H1 (cell line): ENCODE measurements around the gene MAP3K15. TPM values are rescaled to one million over a fixed set of nuclear protein-coding genes. Genes with fewer than 3 reads are reported as not detected.

Experiments used
- CTCF ChIA-PET: fragments of 300-600 bp; sonication (Branson Sonifier 250); formaldehyde crosslinking; loops from one replicate; lab custom pipeline; 2021; ENCODE audit not compliant: partially characterized antibody; lab: Charles Lee
- POLR2A ChIA-PET: fragments of 300-600 bp; sonication (Branson Sonifier 250); formaldehyde crosslinking; loops from one replicate; lab custom pipeline; 2021; ENCODE audit warnings: inconsistent platforms; ENCODE audit not compliant: partially characterized antibody; lab: Charles Lee
- DNase-seq, 2 experiments: peaks; one replicate each; pipeline versions ENCODE4 v3.0.0 to v3.0.0-alpha.2; 2010 to 2022; ENCODE audit warnings: low spot score in 2 of 2, low read depth in 1 of 2, mixed read lengths in 1 of 2
- FAIRE-seq: peaks from 2 replicates; lab custom pipeline; 2011; peaks lifted over from hg19 to GRCh38; lab: Jason Lieb, UNC
- H2AFZ ChIP-seq: 2 replicates; pipeline ENCODE4 v1.8.1; 2012; ENCODE audit warnings: low read length, inconsistent platforms
- H2AK5ac ChIP-seq: 2 replicates; pipeline ENCODE4 v1.6.1; 2013; ENCODE audit warnings: low read depth, low read length
- H2BK120ac ChIP-seq: replicated peaks from 2 replicates; pipeline ENCODE3; 2013; ENCODE audit warnings: low read depth, low read length, inconsistent platforms
- H2BK12ac ChIP-seq: 2 replicates; pipeline ENCODE4 v1.6.1; 2013; ENCODE audit warnings: low read depth, low read length
- H2BK15ac ChIP-seq: 2 replicates; pipeline ENCODE4 v1.6.1; 2013; ENCODE audit warnings: low read length
- H2BK20ac ChIP-seq: 2 replicates; pipeline ENCODE4 v1.6.1; 2013; ENCODE audit warnings: low read length
- H2BK5ac ChIP-seq: 2 replicates; pipeline ENCODE4 v1.6.1; 2013; ENCODE audit warnings: low read depth, low read length
- H3K14ac ChIP-seq: 2 replicates; pipeline ENCODE4 v1.6.1; 2013; ENCODE audit warnings: inconsistent platforms; ENCODE audit not compliant: insufficient read length
- H3K18ac ChIP-seq: 2 replicates; pipeline ENCODE4 v1.6.1; 2013; ENCODE audit warnings: low read length; ENCODE audit errors: extremely low read depth
- H3K23ac ChIP-seq: 2 replicates; pipeline ENCODE4 v1.6.1; 2013; ENCODE audit warnings: inconsistent platforms; ENCODE audit not compliant: insufficient read length
- H3K23me2 ChIP-seq: 2 replicates; pipeline ENCODE4 v1.6.1; 2013; ENCODE audit warnings: low read depth, low read length
- H3K27ac ChIP-seq: 2 replicates; pipeline ENCODE4 v1.6.1; 2011; ENCODE audit warnings: low read depth, low read length, inconsistent platforms
- H3K27me3 ChIP-seq, 4 experiments: replicated peaks in 1 of 4; 1 replicate in 1 of 4; 2 replicates in 3 of 4; pipeline versions ENCODE4 v1.6.1 to v1.8.1; 2011 to 2013; ENCODE audit warnings: low read length in 3 of 4, mild to moderate bottlenecking in 3 of 4, inconsistent platforms in 2 of 4, mixed read lengths in 2 of 4, moderate library complexity in 1 of 4; ENCODE audit not compliant: control insufficient read depth in 3 of 4, insufficient read depth in 3 of 4; ENCODE audit errors: extremely low read depth in 1 of 4
- H3K36me3 ChIP-seq, 4 experiments: 2 replicates each; pipeline versions ENCODE4 v1.6.1 to v1.8.1; 2011 to 2013; ENCODE audit warnings: mild to moderate bottlenecking in 4 of 4, low read length in 3 of 4, moderate library complexity in 2 of 4, control low read depth in 1 of 4, inconsistent platforms in 1 of 4; ENCODE audit not compliant: insufficient read depth in 4 of 4, control insufficient read depth in 2 of 4
- H3K4ac ChIP-seq: replicated peaks from 2 replicates; pipeline ENCODE3; 2013; ENCODE audit warnings: low read length, low read depth, mixed read lengths, inconsistent platforms; ENCODE audit not compliant: insufficient read length
- H3K4me1 ChIP-seq, 4 experiments: replicated peaks in 1 of 4; 1 replicate in 1 of 4; 2 replicates in 3 of 4; pipeline versions ENCODE4 v1.6.1 to v1.8.1; 2011 to 2013; ENCODE audit warnings: low read length in 3 of 4, inconsistent platforms in 2 of 4, mixed read lengths in 1 of 4; ENCODE audit not compliant: insufficient read depth in 4 of 4, control insufficient read depth in 3 of 4
- H3K4me2 ChIP-seq, 2 experiments: 2 replicates each; pipeline versions ENCODE4 v1.6.1 to v1.8.1; 2011 to 2013; ENCODE audit warnings: low read depth in 2 of 2, low read length in 2 of 2, control low read depth in 1 of 2, inconsistent platforms in 1 of 2, mild to moderate bottlenecking in 1 of 2; ENCODE audit not compliant: insufficient read depth in 1 of 2
- H3K4me3 ChIP-seq, 4 experiments: fragments of 200-600, 300-600 bp in 1 of 4; sonication (generic), shearing (Covaris generic), sonication (Bioruptor Twin) in 1 of 4; 2 replicates each; pipeline versions ENCODE4 v1.5.1 to v1.8.1; 2011 to 2016; ENCODE audit warnings: low read length in 4 of 4, low read depth in 3 of 4, control low read depth in 2 of 4, inconsistent platforms in 2 of 4, mild to moderate bottlenecking in 2 of 4, mixed read lengths in 1 of 4, moderate library complexity in 1 of 4; ENCODE audit not compliant: insufficient read depth in 2 of 4; ENCODE audit errors: extremely low read depth in 1 of 4
- H3K56ac ChIP-seq: replicated peaks from 2 replicates; pipeline ENCODE3; 2013; ENCODE audit warnings: low read depth, mild to moderate bottlenecking, mixed read lengths, low read length, inconsistent platforms; ENCODE audit not compliant: insufficient read length
- H3K79me1 ChIP-seq: 2 replicates; pipeline ENCODE4 v1.6.1; 2013; ENCODE audit warnings: low read depth, low read length, control low read depth
- H3K79me2 ChIP-seq, 2 experiments: 2 replicates each; pipeline versions ENCODE4 v1.6.1 to v1.8.1; 2012 to 2013; ENCODE audit warnings: low read length in 2 of 2, mild to moderate bottlenecking in 2 of 2, inconsistent platforms in 1 of 2; ENCODE audit not compliant: insufficient read depth in 2 of 2, control insufficient read depth in 1 of 2
- H3K9ac ChIP-seq, 4 experiments: replicated peaks in 1 of 4; 1 replicate in 1 of 4; 2 replicates in 3 of 4; pipeline versions ENCODE4 v1.6.1 to v1.8.1; 2011 to 2013; ENCODE audit warnings: low read depth in 3 of 4, low read length in 3 of 4, control low read depth in 2 of 4, mild to moderate bottlenecking in 2 of 4, moderate library complexity in 2 of 4, inconsistent platforms in 1 of 4; ENCODE audit errors: extremely low read depth in 1 of 4
- H3K9me3 ChIP-seq, 2 experiments: 2 replicates each; pipeline versions ENCODE4 v1.6.1 to v1.8.1; 2012 to 2013; ENCODE audit warnings: mild to moderate bottlenecking in 2 of 2, moderate library complexity in 2 of 2, control low read depth in 1 of 2, inconsistent platforms in 1 of 2, low read depth in 1 of 2, low read length in 1 of 2, mixed read lengths in 1 of 2; ENCODE audit not compliant: insufficient read depth in 2 of 2
- H4K20me1 ChIP-seq, 2 experiments: replicated peaks in 1 of 2; 2 replicates each; pipeline versions ENCODE3 to v1.8.1; 2011 to 2013; ENCODE audit warnings: inconsistent platforms in 2 of 2, low read length in 2 of 2, mild to moderate bottlenecking in 1 of 2; ENCODE audit not compliant: insufficient read depth in 2 of 2, control insufficient read depth in 1 of 2
- H4K5ac ChIP-seq: 2 replicates; pipeline ENCODE4 v1.6.1; 2013; ENCODE audit warnings: low read length, low read depth, mixed read lengths, inconsistent platforms; ENCODE audit not compliant: insufficient read length
- H4K8ac ChIP-seq: 2 replicates; pipeline ENCODE4 v1.8.0; 2013; ENCODE audit warnings: mild to moderate bottlenecking, moderate library complexity, low read length, inconsistent platforms; ENCODE audit not compliant: insufficient read depth; ENCODE audit errors: extremely low read depth
- H4K91ac ChIP-seq: replicated peaks from 2 replicates; pipeline ENCODE3; 2013; ENCODE audit warnings: low read length, mixed read lengths, inconsistent platforms; ENCODE audit not compliant: insufficient read length
- ASH2L ChIP-seq: fragments of 200-600, 300-600 bp; sonication (generic); IDR thresholded peaks from one replicate; pipeline ENCODE4 v1.7.1; 2017; ENCODE audit warnings: low read length
- BACH1 ChIP-seq: IDR thresholded peaks from 2 replicates; pipeline ENCODE4 v1.6.1; 2012; ENCODE audit warnings: low read length, improper control_type of control experiment
- E2F6 ChIP-seq: IDR thresholded peaks from 2 replicates; pipeline ENCODE4 v1.6.1; 2012; ENCODE audit warnings: inconsistent platforms
- EZH2 ChIP-seq: fragments of 200-600 bp; sonication (generic); IDR thresholded peaks from 2 replicates; pipeline ENCODE4 v1.7.1; 2012; ENCODE audit warnings: low read depth, mild to moderate bottlenecking, moderate library complexity, low read length, inconsistent platforms; ENCODE audit not compliant: severe bottlenecking
- FOSL1 ChIP-seq: IDR thresholded peaks from 2 replicates; pipeline ENCODE4 v1.6.1; 2011; ENCODE audit warnings: mild to moderate bottlenecking, low read depth, low read length, moderate library complexity; ENCODE audit not compliant: insufficient read depth
- GABPA ChIP-seq: IDR thresholded peaks from 2 replicates; pipeline ENCODE4 v1.6.1; 2011; ENCODE audit warnings: mild to moderate bottlenecking, low read length, moderate library complexity, borderline replicate concordance; ENCODE audit not compliant: insufficient read depth
- HDAC2 ChIP-seq, 2 experiments: fragments of 300-600 bp in 1 of 2; sonication (generic) in 1 of 2; IDR thresholded peaks; 2 replicates each; pipeline ENCODE4 v1.6.1; 2011 to 2012; ENCODE audit warnings: low read depth in 2 of 2, low read length in 2 of 2, mild to moderate bottlenecking in 2 of 2, moderate library complexity in 2 of 2, borderline replicate concordance in 1 of 2, inconsistent platforms in 1 of 2
- HDAC6 ChIP-seq: IDR thresholded peaks from one replicate; pipeline ENCODE4 v1.7.1; 2012; ENCODE audit warnings: low read depth, mild to moderate bottlenecking, inconsistent platforms, low read length, moderate library complexity
- NANOG ChIP-seq: IDR thresholded peaks from 2 replicates; pipeline ENCODE4 v1.6.1; 2011; ENCODE audit warnings: low read length, low read depth, mild to moderate bottlenecking, inconsistent platforms; ENCODE audit not compliant: insufficient read depth, poor library complexity, severe bottlenecking
- TAF1 ChIP-seq: IDR thresholded peaks from 2 replicates; pipeline ENCODE4 v1.6.1; 2011; ENCODE audit warnings: mild to moderate bottlenecking, low read depth, low read length
- ZNF274 ChIP-seq: IDR thresholded peaks from 2 replicates; pipeline ENCODE4 v1.7.0; 2012; ENCODE audit warnings: low read length, borderline replicate concordance; ENCODE audit errors: extremely low read depth
- WGBS, 2 experiments: shearing (Covaris generic) in 1 of 2; methylation state at CpG; one replicate each; pipeline versions ENCODE4 v1.1.6 to v1.1.7; 2013 to 2015; ENCODE audit warnings: low lambda C conversion rate in 2 of 2, mixed read lengths in 2 of 2, inconsistent platforms in 1 of 2, low coverage in 1 of 2, missing lambda C conversion rate in 1 of 2; ENCODE audit not compliant: insufficient replicate concordance in 2 of 2, insufficient coverage in 1 of 2, insufficient read length in 1 of 2; ENCODE audit errors: extremely low coverage in 1 of 2, missing lambda C conversion rate in 1 of 2; 5-methylcytosine and 5-hydroxymethylcytosine counted together
- polyA plus RNA-seq, 7 experiments: library from polyadenylated mRNA; depleted of rRNA in 3 of 7; stranded (reverse) in 5 of 7; unstranded in 2 of 7; fragments of >200 nt in 5 of 7; fragments of 200-250 nt in 2 of 7; gene quantifications; 1 replicate in 5 of 7; 2 replicates in 1 of 7; 4 replicates in 1 of 7; pipeline versions ENCODE4 v1.2.1 to v1.2.3, GENCODE V29; 2011 to 2013; ENCODE audit warnings: missing spikeins in 2 of 7, mixed read lengths in 2 of 7
- total RNA-seq: library from RNA; stranded (reverse); fragmentation: NEBNext Ultra II Directional; extraction: Animal tissue kit (Norgen Biotek cat#: 25700); gene quantifications from 2 replicates; pipeline ENCODE4 v1.2.1, GENCODE V29; 2021

Gene MAP3K15
- total and polyA plus RNA-seq, 2 of the 8 experiments (the other 6 are each of a cell fraction or from before 2014, with no cell fraction given): 1.8 to 2.4 TPM

GRCh38 chrX:19343085-19343534 is 172.2 kb downstream of the MAP3K15 start:
- Histone ChIP-seq H3K79me2 (peaks cover 4 to 38% of the 10 kb centered on the region in 2 experiments; a peak in 3 of 4 replicates), H3K23me2 (peaks cover 2% of the 10 kb centered on the region; the same call in 1 of the 2 replicates), H4K8ac (no peak overlapping the region), H2BK20ac (no peak overlapping the region), H2BK12ac (no peak overlapping the region), H3K27me3 (no peaks in the 10 kb centered on the region), H3K18ac (no peak overlapping the region), H3K36me3 (no peaks in the 10 kb centered on the region), H3K4me2 (peak overlapping the region; percentile 72 to 86), H3K9me3 (no peaks in the 10 kb centered on the region), H3K56ac (no peak overlapping the region), H3K4me1 (peaks cover 0 to 3% (median 0%) of the 10 kb centered on the region in 4 experiments; a peak in 2 of 7 replicates), H2BK5ac (no peak overlapping the region), H2BK15ac (no peak overlapping the region), H4K91ac (no peak overlapping the region), H3K79me1 (no peaks in the 10 kb centered on the region; the same call in 1 of the 2 replicates), H2AK5ac (no peak overlapping the region), H3K14ac (no peak overlapping the region), H4K20me1 (no peaks in the 10 kb centered on the region), H3K4ac (no peak overlapping the region), H4K5ac (peak overlapping the region; percentile 79), H3K9ac (peak overlapping the region in 2 of 4 experiments; percentile 37 to 63; a peak in 3 of 7 replicates), H2BK120ac (no peak overlapping the region), H3K4me3 (peak overlapping the region; percentile 52 to 83 (median 68)), H3K27ac (no peak overlapping the region), H2AFZ (peak overlapping the region; percentile 41; the same call in 1 of the 2 replicates), H3K23ac (no peak overlapping the region)
- 49% methylated on average over 10 of the region's 11 CpGs; no CpG with 5 or more reads in 1 of the 2 experiments for WGBS, 2 experiments
- POLR2A ChIA-PET: no interaction called here
- no peak for DNase-seq
- CTCF ChIA-PET: interaction anchor here (0.7 kb wide), 1 partner anchor 428 kb away, joined by 3 read pairs; no protein-coding TSS in a partner anchor
- FAIRE-seq: peak; percentile 78
- no peak for TF ChIP-seq EZH2
- TF ChIP-seq TAF1: no peak
- no peak for TF ChIP-seq E2F6
- no peak for TF ChIP-seq FOSL1
- TF ChIP-seq ASH2L: no peak
- TF ChIP-seq BACH1: no peak
- TF ChIP-seq HDAC2 (IDR thresholded peaks at IDR 0.05; ENCODE audit: borderline replicate concordance in 1 of 2, low read depth in 2 of 2, low read length in 2 of 2): no peak
- no peak for TF ChIP-seq GABPA
- TF ChIP-seq HDAC6: no peak
- TF ChIP-seq NANOG: no peak
- TF ChIP-seq ZNF274: no peak
